HG02678 (cell line): ENCODE data around the gene RASSF8.

Source experiments
- ATAC-seq: cut with Tn5 transposase; IDR thresholded peaks from one replicate; pipeline ENCODE4 v1.9.1; 2021; ENCODE audit warnings: mild to moderate bottlenecking, moderate library complexity; ENCODE audit not compliant: unreplicated experiment

The RASSF8 gene

DNA sequence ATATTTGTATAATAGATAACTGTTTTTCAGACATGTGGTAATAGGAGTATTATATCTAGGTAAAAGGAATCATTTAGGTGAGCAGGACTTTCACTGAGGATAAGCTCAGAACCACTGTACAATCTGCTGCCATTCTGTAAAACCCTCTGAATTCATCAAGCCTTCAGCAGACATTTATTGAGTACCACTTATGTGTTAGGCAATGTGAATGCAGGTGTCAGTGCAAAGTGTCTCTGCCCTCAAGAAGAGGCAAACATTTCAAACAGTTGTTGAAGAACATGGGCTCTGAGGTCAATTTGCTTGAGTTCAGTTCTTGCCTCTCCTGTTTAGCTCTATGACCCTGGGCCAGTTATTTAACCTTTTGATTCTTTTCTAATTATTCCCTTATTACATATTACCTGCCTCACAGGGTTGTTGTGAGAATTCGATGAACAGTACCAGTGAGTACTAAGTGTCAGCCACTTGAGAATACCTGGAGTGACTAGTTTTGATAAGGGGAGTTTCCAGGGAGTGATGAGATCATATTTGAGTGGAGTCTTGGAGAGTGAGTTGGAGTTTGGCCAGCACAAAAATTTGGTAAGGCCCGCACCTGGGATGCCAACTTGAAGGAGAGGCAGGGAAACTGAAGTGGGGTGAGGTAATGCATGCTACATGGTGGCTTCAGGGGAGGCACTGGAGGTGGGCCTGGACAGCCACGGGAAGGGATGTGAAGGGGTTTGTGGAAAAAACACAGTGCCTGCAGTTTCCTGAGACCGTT lies 33.7 kb downstream of the RASSF8 start:
- no peak for ATAC-seq

DNA sequence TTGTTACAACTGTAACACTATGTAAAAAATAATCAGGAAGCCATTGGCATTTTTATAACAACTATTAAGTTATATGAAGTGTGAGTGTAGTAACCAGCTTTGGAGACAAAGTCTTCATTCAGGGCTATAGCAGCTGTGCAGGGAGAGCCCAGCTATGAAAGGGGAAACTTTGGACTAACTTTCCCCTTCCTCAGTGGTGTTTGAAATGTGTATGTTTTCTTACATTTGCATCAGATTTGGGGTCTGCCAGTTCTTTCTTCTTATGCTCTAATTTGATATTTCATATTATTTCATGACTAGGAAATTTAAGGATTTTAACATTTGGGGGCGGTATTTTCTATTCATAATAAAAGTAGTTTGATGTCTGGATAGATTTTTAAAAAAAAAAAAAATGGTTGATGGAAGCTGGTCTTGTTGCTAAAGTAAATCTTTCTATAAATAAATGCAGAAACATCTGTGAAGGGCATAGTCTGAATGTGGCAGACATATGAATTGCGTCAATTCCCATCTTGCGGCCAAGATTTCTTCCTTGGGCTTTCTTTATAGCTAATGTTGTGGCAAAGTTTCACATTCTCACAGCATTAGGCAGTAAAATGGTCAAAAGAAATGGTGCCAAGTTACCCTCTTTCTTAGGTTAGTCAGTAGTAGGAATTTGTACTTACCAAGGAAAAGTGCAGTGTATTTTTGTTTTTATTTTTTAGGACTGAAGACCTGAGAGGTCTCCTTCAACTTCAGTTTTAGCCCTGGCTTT lies 35.6 kb downstream of the RASSF8 start:
- ATAC-seq: no peak

DNA sequence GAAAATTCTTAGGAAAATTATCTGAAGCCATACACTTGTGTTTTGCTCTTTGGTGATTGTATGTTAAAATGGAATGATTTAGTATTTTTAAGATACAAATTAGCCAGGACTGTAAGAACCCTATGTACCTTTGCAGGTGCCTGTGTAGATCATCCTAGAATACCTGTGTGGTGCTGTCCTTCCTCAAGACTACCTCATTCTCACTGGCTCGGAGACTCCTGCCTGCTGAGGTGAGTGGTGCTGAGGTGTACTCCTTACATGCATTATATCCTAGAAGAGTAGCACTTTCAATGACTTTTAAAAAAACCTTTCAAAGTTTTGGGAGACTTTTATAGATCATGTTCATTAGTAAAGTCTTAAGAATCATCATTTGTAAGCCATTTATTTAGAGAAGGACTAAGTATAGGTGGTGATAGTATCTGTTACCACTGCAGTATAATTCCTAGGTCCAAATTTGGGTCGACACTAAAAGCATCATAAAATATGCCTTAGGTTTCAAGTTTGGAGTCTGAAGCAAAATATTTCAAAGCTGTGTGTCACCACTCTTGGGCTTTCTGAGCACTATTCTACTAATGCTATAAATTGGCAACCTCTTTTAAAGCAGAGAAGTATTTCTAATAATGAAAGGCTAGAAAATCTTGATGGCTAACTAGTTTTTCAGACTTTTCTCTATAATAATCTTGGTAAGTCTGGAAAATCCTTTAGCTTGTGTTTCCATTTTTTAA lies 36.6 kb downstream of the RASSF8 start:
- no peak for ATAC-seq

DNA sequence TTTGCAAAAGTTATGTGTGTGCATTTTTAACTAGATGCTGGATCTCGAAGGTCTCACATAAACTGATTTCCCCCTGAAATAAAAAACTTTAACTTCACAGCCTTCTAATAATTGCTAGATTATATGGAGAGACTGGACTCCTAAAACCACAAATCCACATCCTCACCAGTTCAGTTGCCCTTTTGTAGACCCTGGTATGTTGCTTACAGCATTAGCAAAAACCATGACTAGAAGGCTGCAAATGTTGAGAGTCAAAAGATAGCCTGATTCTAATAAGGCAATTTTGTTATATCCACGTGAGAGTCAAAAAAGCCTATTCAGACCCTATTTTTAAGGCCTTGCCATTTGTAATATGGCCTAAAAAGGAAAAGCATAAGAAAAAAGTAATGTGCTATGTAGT lies 37.4 kb downstream of the RASSF8 start:
- ATAC-seq: no peak

DNA sequence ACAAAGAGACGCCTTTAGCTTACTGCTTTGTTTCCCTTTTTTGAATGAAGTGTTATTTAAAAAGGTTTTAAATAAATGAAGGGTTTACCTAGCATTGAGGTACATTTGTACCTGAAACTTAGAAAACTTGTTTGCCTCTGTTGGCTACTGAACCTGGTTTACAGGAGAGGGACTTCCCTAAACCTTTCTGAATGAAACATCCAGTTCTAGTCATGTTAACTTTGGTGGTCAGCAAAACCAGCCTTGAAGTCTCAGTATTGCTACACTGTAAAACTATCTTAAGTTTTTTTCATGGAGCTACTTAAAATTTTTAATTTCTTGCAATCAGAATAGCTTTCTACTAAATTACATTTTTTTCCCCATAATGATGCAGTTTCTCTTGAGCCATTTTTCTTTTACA lies 38.2 kb downstream of the RASSF8 start:
- ATAC-seq: no peak

DNA sequence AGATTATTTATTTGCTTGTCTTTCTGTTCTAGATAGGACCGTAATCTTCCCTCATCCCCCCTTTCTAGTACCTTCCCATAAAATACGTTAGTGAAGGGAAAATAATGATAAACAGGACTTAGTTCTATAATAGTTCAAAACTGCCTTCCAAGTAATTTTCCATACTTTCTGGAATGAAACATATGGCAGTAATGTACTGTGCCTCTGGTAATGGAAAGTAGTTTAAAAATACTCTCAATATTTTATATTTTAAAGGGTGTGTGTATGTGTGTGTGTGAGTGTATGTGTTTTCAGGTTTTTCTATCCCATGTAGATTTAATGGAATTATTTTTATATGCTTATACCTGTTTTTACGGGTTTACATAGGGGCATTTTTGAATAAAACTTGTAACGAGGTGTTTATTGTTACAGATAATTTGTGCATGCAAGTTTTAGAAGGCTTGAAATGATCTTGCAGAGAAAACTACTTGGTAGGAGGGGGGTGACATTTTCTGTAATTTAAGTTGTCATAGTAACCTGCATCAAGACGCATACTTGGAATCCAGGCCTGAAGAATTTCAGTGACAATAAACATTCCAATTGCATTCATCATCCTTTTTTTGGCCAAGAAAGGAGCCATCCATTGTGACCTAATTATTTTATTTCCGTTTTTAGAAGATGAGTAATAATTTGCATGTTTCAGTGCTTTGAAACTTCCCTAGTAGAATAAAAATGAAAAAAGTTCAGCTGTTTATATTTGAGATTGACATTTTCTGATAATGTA lies 38.9 kb downstream of the RASSF8 start:
- no peak for ATAC-seq

DNA sequence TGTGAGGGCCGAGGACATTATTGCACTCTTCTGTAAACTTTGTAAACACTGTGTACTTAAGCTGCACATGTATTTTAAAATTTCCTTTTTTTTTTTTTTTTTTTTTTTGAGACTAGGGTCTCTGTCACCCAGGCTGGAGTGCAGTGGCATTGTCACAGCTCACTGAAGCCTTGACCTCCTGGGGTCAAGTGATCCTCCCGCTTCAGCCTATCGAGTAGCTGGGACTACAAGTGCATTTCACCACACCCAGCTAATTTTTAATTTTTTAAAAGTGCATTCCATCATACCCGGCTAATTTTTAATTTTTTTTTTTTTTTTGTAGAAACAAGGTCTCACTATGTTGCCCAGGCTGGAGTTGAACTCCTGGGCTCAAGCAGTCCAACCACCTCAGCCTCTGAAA lies 42.4 kb downstream of the RASSF8 start:
- ATAC-seq: no peak

DNA sequence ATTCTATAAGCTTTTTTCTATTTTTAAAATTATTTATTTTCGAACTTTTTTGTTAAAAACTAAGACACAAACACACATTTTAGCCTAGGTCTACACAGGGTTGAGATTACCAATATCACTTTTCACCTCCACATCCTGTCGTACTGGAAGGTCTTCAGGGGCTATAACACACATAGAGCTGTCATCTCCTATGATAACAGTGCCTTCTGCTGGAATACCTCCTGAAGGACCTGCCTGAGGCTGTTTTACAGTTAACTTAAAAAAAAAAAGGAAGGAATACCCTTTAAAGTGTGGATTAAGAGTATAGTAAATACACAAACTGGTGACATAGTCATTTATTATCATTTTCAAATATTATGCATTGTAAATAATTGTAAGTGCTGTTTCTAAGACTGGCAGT lies 43.0 kb downstream of the RASSF8 start:
- no peak for ATAC-seq

DNA sequence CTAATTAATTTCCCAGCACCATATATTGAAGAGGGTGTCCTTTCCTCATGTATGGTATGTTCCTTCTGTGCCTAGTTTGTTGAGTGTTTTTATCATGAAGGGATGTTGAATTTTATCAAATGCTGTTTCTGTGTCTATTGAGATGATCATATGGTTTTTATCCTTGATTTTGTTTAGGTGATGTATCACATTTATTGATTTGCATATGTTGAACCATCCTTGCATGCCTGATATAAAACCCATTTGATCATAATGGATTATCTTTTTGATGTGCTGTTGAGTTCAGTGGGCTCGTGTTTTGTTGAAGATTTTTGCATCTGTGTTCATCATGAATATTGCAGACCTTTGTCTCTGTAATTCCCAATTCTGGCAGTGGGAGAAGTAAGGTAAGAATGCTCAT lies 44.6 kb downstream of the RASSF8 start:
- ATAC-seq: no peak

DNA sequence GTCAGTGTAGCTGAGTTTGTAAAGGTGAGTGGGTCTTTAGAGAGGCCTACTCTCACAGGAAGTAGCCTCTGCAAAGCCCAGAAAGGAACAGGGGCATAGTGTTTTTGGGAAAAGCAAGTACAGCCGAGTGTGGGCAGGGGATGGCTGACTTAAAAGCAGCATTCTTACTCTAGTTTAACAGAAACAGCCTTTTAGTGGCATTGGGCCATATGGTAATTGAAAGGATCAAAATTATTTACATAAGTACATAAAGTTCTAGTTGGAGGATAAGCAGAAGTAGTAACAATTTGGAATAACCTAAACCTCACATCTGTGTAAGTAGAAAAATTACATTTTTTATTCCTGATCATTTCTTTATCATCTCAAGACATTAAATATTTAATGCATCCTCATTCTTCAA lies 49.1 kb downstream of the RASSF8 start:
- no peak for ATAC-seq

DNA sequence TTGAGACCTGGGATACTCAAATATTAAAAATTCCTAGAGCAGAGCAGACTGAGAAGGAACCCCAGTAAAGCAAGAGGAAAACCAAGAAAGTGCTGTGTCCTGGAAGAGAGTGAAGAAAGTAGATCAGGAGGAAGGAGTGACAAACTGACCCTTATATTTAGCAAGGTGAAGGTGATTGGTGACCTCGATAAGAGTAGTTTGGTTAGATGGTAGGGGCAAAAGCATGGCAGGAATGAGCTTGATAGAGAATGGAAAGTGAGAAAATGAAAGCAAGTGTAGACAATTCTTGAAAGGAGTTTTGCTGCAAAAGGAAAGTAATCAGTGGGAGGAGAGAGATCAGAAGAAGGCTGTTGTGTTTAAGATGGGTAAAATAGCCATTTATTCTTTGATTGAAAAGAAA lies 51.1 kb downstream of the RASSF8 start:
- no peak for ATAC-seq

DNA sequence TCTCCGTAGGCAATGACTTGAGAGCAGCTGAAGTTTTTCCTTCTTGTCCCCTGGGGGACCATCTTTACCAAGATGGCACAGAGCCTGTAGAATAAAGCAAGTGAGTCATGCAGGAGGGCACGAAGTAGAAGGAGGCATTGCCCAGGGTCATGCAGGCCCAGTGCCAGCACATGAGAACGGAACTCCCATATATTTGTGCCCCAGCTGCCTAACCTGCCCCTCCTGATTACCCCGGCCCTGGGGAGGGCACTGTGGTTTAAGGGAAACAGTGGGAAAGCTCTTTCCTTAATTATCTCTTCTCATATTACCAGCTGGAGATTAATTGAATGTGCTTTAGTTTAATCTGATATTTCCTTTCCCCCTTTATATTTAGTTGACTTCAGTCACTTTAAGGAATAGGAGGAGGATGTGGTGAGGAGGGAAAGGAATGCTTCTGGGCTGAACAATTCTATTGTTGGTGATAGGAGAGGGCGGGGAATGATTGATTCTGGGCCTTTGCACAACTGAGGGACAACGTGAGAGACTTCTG lies 51.9 kb downstream of the RASSF8 start:
- ATAC-seq: no peak

DNA sequence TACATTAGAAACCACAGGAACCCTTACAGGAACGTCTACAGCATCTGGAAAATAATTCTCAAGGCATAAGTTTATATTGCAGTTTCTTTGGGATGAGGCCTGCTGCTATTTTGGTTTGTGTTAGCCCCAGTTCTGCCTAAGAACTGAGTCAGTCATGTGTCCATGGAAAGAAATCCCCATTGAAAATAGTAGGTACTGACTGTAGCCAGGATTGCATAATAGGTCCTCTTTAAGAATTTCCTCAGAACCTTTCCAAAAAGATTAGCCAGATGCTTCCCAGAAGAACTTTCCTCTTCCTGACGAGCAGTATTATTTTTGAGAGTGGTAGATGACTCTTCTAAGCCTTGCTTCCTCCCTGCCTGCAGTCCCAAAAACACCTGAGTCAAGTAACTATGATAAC lies 52.6 kb downstream of the RASSF8 start:
- ATAC-seq: no peak

DNA sequence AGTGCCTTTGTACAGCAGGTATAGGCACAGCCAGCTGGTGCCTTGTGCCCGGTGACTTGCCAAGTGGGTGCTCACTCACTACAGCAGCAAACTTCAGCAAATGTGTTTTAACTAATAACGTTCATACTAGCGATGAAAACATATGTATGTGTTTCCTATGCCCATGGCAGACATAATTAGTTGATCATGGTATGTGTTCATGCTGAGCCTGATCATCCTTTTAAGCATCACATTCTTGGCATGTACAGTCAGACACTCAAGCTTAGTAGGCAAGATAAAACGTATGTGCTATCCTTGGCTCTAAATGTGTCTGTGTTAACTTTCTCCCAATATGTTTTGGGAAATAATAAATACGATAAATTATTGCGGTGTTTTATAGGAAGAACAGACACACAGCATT lies 55.6 kb downstream of the RASSF8 start:
- ATAC-seq: no peak

DNA sequence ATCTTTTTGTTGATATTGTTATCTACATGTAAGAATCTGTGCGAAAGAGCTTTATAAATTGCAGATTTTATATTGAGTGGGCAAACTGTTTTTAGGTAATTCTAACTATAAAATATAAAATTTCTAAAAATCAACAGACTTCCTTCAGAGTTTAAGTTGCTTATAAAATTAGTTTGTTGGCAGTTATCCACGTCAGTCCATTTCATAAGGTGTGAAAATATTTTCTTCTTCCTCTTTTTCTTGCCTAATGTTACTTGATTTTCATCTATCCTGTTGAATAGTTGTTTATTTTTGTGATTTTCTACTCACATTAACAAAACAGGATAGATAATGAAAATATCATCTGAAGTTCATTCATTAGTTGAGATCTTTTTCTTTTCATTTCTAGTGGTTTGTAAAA lies 58.0 kb downstream of the RASSF8 start:
- no peak for ATAC-seq

DNA sequence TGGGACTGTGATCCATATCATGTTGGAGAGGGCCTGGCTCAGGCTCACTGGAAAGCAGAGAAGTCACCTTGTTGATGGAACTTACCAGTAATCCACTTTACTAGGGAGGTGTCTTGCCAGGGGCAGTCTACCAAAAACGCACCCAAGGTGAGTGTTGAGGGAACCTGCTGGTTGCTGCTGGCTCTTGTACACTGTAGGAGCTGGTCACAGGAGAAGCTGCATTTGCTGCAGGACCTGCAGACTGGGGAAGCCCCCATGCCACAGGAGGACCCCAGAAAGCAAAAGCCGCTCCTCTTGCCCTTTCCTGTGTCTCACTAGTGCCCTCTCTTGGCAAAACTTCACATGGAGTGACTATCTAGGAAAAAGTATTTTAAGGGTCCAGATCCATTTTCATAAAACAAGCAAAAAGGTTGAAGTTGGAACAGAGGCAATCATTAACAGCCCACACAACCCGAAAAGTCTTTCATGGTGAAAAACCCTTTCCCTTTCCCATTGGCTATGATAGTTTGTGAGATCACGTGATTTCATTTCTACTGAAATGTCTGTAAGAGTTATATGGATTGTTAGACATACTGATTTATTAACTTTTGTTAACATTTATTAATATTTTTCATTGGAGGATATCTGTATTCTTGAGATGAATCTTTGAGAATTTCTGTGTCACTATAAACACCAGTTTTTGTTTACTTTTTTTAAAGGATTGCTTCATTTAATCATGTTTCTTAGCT lies 59.2 kb downstream of the RASSF8 start:
- ATAC-seq: no peak

DNA sequence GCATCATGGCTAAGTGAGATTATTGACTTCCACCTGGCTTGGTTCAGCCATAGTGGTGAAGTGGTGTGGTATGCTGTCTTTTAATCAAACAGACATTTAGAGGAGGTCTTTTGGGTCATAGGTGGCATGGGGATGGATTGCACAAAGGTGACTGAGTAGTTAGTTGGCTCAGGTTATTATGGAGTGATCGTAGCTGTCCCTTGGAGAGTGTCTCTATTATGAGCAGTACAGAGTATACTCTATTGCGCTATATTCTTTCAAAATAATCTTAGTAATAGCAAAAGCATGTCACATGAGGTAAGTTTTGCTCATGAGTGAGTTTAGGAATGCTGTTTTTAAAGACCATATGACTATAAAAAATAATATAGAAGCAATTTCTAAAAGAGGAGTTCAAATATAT lies 60.4 kb downstream of the RASSF8 start:
- ATAC-seq: no peak

DNA sequence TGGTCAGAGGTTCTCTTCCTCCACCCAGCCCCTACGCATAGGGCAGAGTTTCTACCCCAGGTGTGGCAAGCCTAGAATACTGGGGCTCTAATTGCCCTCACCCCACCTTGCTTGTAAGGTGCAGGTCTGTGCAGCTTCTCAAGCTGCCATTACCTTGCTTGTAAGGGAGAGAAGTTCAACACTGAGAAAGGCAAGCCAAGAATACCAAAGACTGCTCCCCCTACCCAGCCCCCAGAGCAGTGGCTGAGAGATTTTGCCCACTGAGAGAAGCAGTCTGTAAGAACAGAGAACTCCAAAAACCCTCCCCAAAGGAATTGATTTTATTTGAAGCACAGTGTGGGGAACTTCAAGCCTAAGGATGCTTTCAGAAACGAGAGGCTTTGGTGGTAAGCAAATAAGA lies 63.1 kb downstream of the RASSF8 start:
- ATAC-seq: no peak

DNA sequence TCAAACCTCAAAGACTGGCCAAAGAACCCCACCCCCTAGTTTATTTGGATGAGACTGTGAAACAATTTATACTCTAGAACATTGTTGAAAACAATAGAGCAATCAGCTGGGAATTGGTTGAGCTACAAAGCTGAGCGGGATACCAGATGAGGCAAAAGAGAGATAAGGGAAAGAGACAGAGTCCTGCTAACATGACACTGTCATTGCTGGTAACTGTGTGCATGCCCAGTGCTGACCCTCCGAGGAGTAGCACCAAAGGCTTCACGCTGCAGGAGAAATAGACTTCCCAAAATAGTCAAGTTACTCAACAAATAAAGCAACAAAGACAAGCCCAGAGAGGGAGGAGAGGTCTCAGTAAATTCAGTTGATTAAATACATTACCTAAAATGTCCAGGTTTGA lies 63.6 kb downstream of the RASSF8 start:
- no peak for ATAC-seq

DNA sequence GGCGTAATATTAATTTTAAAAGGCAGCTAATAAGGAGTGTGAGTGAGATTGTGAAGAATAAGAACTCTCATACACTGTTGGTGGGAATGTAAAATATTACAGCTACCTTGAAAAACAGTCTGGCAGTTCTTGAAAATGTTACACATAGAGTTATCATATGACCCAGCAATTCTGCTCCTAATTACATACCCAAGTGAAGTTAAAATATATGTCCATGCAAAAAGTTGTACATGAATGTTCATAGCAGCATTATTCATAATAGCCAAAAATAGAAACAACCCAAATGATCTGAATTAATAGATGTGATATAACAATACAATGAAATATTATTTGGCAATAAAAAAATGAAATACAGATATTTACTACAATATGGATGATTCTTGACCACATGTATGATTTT lies 68.2 kb downstream of the RASSF8 start:
- ATAC-seq: no peak
